ENCODE results near the gene GDPD4. TPM values are rescaled to one million over a fixed set of nuclear protein-coding genes. Genes with fewer than 3 reads are reported as not detected.

The GDPD4 gene
- total and polyA plus RNA-seq, 9 of the 15 experiments (the other 6 are each of a cell fraction or from before 2014, with no cell fraction given): 0.40 TPM; not detected in 8

DNA sequence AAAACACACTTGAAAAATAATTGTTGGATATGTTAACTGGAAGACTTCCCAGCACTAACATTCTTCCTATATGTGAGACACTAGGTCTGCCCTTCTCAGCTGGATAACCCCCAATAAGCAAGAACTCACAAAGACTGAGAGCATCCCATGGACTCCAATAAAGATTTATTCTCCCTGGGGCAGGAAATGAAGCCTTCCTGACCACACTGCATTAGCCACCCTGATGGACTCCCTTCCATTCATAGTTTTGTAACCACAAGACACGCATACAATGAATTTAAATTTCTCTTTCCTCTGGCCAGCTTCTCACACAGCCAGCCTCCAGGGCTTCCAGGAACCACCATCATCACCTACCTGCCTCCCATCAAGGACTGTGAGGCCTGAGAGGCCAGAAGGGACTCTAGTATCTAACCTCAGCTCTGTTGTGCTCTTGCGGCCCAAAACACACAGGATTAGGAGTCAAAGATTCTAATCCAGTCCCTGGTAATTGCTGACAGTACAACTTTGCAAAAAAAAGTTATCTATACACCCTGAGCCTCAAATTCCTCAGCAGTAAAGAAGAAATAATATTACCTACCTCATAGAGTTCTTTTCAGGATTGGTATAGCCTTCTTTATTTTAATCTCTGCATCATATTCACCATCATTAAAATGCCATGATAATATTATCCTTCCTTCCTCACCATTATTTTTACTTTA, 45.6 kb upstream of the GDPD4 start:
- POLR2A ChIA-PET: no interaction called here
- Histone ChIP-seq H4K20me1 (replicated peaks; ENCODE audit: control insufficient read depth, insufficient read depth, low read length) (no peaks in the 10 kb centered on the region), H3K36me3 (ENCODE audit: control insufficient read depth, insufficient read depth, low read length) (no peaks in the 10 kb centered on the region), H3K27ac (ENCODE audit: extremely low read depth, low read depth, low read length) (no peak overlapping the region), H2AFZ (ENCODE audit: low read depth, low read length) (no peak overlapping the region), H3K27me3 (ENCODE audit: control insufficient read depth in 2 of 2, insufficient read depth in 2 of 2, low read length in 2 of 2) (peaks cover 0 to 4% of the 10 kb centered on the region in 2 experiments; a peak in 2 of 5 replicates), H3K9ac (ENCODE audit: insufficient read depth in 1 of 2, low read depth in 2 of 2, low read length in 2 of 2) (no peak overlapping the region), H3K4me2 (ENCODE audit: insufficient read depth, low read length) (no peak overlapping the region), H3K9me3 (replicated peaks; ENCODE audit: control insufficient read depth, insufficient read depth, low read depth, low read length) (no peaks in the 10 kb centered on the region), H3K79me2 (ENCODE audit: control insufficient read depth, insufficient read depth, low read length) (no peaks in the 10 kb centered on the region), H3K9me1 (ENCODE audit: control insufficient read depth, insufficient read depth, low read length) (no peaks in the 10 kb centered on the region), H3K4me3 (no peak overlapping the region), H3K4me1 (replicated peaks in 1 of 2; ENCODE audit: control insufficient read depth in 2 of 2, insufficient read depth in 2 of 2, low read length in 2 of 2) (no peaks in the 10 kb centered on the region)
- CTCF ChIA-PET (ENCODE audit: low intra/inter-chr PET ratio): no interaction called here
- no peak for ATAC-seq
- DNase-seq (ENCODE audit: extremely low read depth in 1 of 4, low spot score in 3 of 4): no peak
- FAIRE-seq: no peak
- in situ Hi-C loops (cut with MboI) (no loop called here), intact Hi-C loops (cut with micrococcal nuclease) (no loop called here)
- no TSS peak for BruUV-seq (replicated peaks)
- 0% methylated on average over 2 of the region's 2 CpGs for WGBS (ENCODE audit: insufficient coverage, low coverage, missing lambda C conversion rate)
- TF ChIP-seq SETDB1 (IDR thresholded peaks at IDR 0.05; ENCODE audit: low read length) (no peak), ZNF778 (CRISPR knock-in tag; IDR thresholded peaks at IDR 0.05) (no peak), NFRKB (IDR thresholded peaks at IDR 0.05; ENCODE audit: low read depth) (no peak), MAFG (tag; conservative IDR thresholded peaks at IDR 0.05) (0 out of 2 replicates have a peak, but pooled peaks have one; percentile 16), NR3C1 (CRISPR knock-in tag; IDR thresholded peaks at IDR 0.05) (no peak), TBP (optimal IDR thresholded peaks at IDR 0.05; ENCODE audit: low read depth, low read length) (no peak), SNRNP70 (optimal IDR thresholded peaks at IDR 0.05; ENCODE audit: low read depth, low read length) (no peak), BRD4 (IDR thresholded peaks at IDR 0.05) (no peak), PPARD (CRISPR knock-in tag; IDR thresholded peaks at IDR 0.05) (no peak), SREBF1 (IDR thresholded peaks at IDR 0.05; ENCODE audit: borderline replicate concordance, low read depth, low read length) (no peak), EP300 (IDR thresholded peaks at IDR 0.05; ENCODE audit: low read length) (no peak), SPI1 (IDR thresholded peaks at IDR 0.05; ENCODE audit: borderline replicate concordance, low read depth, low read length) (no peak)
- TF ChIP-seq, protein P1, sequence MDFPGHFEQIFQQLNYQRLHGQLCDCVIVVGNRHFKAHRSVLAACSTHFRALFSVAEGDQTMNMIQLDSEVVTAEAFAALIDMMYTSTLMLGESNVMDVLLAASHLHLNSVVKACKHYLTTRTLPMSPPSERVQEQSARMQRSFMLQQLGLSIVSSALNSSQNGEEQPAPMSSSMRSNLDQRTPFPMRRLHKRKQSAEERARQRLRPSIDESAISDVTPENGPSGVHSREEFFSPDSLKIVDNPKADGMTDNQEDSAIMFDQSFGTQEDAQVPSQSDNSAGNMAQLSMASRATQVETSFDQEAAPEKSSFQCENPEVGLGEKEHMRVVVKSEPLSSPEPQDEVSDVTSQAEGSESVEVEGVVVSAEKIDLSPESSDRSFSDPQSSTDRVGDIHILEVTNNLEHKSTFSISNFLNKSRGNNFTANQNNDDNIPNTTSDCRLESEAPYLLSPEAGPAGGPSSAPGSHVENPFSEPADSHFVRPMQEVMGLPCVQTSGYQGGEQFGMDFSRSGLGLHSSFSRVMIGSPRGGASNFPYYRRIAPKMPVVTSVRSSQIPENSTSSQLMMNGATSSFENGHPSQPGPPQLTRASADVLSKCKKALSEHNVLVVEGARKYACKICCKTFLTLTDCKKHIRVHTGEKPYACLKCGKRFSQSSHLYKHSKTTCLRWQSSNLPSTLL (IDR thresholded peaks at IDR 0.05): no peak
- TF ChIP-seq, protein P2, sequence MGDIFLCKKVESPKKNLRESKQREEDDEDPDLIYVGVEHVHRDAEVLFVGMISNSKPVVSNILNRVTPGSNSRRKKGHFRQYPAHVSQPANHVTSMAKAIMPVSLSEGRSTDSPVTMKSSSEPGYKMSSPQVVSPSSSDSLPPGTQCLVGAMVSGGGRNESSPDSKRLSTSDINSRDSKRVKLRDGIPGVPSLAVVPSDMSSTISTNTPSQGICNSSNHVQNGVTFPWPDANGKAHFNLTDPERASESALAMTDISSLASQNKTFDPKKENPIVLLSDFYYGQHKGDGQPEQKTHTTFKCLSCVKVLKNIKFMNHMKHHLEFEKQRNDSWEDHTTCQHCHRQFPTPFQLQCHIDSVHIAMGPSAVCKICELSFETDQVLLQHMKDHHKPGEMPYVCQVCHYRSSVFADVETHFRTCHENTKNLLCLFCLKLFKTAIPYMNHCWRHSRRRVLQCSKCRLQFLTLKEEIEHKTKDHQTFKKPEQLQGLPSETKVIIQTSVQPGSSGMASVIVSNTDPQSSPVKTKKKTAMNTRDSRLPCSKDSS (IDR thresholded peaks at IDR 0.05; ENCODE audit: low read depth, partially characterized antibody): no peak
- TF ChIP-seq, protein P3, sequence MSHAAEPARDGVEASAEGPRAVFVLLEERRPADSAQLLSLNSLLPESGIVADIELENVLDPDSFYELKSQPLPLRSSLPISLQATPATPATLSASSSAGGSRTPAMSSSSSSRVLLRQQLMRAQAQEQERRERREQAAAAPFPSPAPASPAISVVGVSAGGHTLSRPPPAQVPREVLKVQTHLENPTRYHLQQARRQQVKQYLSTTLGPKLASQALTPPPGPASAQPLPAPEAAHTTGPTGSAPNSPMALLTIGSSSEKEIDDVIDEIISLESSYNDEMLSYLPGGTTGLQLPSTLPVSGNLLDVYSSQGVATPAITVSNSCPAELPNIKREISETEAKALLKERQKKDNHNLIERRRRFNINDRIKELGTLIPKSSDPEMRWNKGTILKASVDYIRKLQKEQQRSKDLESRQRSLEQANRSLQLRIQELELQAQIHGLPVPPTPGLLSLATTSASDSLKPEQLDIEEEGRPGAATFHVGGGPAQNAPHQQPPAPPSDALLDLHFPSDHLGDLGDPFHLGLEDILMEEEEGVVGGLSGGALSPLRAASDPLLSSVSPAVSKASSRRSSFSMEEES (CRISPR knock-in tag; IDR thresholded peaks at IDR 0.05): no peak
- TF ChIP-seq, protein P4, sequence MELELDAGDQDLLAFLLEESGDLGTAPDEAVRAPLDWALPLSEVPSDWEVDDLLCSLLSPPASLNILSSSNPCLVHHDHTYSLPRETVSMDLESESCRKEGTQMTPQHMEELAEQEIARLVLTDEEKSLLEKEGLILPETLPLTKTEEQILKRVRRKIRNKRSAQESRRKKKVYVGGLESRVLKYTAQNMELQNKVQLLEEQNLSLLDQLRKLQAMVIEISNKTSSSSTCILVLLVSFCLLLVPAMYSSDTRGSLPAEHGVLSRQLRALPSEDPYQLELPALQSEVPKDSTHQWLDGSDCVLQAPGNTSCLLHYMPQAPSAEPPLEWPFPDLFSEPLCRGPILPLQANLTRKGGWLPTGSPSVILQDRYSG (tag; conservative IDR thresholded peaks at IDR 0.05; ENCODE audit: low read depth): no peak
